Lung (tissue), 12 donors: Measurements from ENCODE around the gene DPPA2. TPM values are rescaled to one million over a fixed set of nuclear protein-coding genes. Genes with fewer than 3 reads are reported as not detected.

Experiments
- ATAC-seq: fragments of 200-7000 bp; cut with Tn5 transposase; one replicate; pipeline ENCODE4 v1.9.1; 2020; ENCODE audit warnings: moderate number of reproducible peaks; ENCODE audit not compliant: insufficient read depth, low FRiP score
- DNase-seq, 3 donors: peaks; one replicate each; pipeline ENCODE4 v3.0.0-alpha.2; 2013 to 2017
- H3K27ac ChIP-seq, 2 donors: one replicate each; pipeline ENCODE4 v1.5.1; 2013; ENCODE audit warnings: mild to moderate bottlenecking in 2 of 2, moderate library complexity in 2 of 2, control low read depth in 1 of 2, inconsistent platforms in 1 of 2, low read depth in 1 of 2, low read length in 1 of 2
- H3K27me3 ChIP-seq, 3 donors: one replicate each; pipeline ENCODE4 v1.5.1; 2013; ENCODE audit warnings: low read length in 2 of 3; ENCODE audit not compliant: control insufficient read depth in 3 of 3, insufficient read depth in 3 of 3
- H3K36me3 ChIP-seq, 4 donors: one replicate each; pipeline ENCODE4 v1.5.1; 2013; ENCODE audit warnings: low read length in 4 of 4, mild to moderate bottlenecking in 1 of 4, moderate library complexity in 1 of 4; ENCODE audit not compliant: control insufficient read depth in 4 of 4, insufficient read depth in 4 of 4
- H3K4me1 ChIP-seq, 5 donors: one replicate each; pipeline ENCODE4 v1.5.1; 2013; ENCODE audit warnings: low read length in 5 of 5, mild to moderate bottlenecking in 2 of 5, moderate library complexity in 1 of 5; ENCODE audit not compliant: control insufficient read depth in 5 of 5, insufficient read depth in 5 of 5
- H3K4me3 ChIP-seq: one replicate; pipeline ENCODE4 v1.5.1; 2013; ENCODE audit warnings: mild to moderate bottlenecking, control low read depth, moderate library complexity
- H3K9ac ChIP-seq, 2 donors: one replicate each; pipeline ENCODE4 v1.5.1; 2013; ENCODE audit warnings: low read length in 2 of 2, control low read depth in 1 of 2; ENCODE audit not compliant: insufficient read depth in 1 of 2
- H3K9me3 ChIP-seq, 4 donors: one replicate each; pipeline ENCODE4 v1.5.1; 2013; ENCODE audit warnings: low read length in 3 of 4, mild to moderate bottlenecking in 1 of 4, moderate library complexity in 1 of 4; ENCODE audit not compliant: control insufficient read depth in 4 of 4, insufficient read depth in 3 of 4
- WGBS, 2 donors: extraction: QIAGEN DNeasy Blood & Tissue Kit; methylation state at CpG; one replicate each; pipeline ENCODE4 v1.1.7; 2013; 5-methylcytosine and 5-hydroxymethylcytosine counted together
- polyA plus RNA-seq, 2 donors: library from polyadenylated mRNA; stranded (reverse); fragments of 200-250 nt; gene quantifications; one replicate each; pipeline ENCODE4 v1.2.1, GENCODE V29; 2013
- total RNA-seq, 2 donors: library from RNA; depleted of rRNA in 1 of 2; stranded (reverse); fragments of >200 nt in 1 of 2; gene quantifications; one replicate each; pipeline ENCODE4 v1.2.1, GENCODE V29; 2014 to 2021
- TF ChIP-seq, protein P1 (sequence below): IDR thresholded peaks from 2 replicates; pipeline ENCODE4 v1.5.1; 2012; ENCODE audit warnings: mild to moderate bottlenecking; ENCODE audit errors: control extremely low read depth, extremely low read depth
- donor health status: control.
- donor health status: control.
- donor health status: Bipolar disorder and iron deficiency.
- donor health status: healthy.
- donor health status: DM: yes; HTN: yes; CAD: no.

The DPPA2 gene
- total and polyA plus RNA-seq, 4 donors = not detected

DNA sequence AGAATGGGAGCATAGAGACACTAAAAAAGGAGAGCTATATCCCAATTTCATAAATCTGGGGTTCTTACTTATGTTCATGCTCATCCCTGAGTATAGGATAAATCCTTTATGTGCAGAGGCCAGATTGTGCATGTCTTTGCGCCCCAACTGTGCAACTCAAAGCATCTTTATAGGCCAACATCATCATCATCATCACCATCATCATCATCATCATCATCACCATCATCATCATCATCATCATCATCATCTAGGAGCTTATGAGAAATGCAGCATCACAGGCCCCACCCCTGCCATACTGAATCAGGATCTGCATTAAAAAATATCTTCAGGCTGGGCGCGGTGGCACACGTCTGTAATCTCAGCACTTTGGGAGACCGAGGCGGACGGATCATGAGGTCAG is 45.5 kb downstream of the DPPA2 start:
- Histone ChIP-seq H3K9me3 (no peaks in the 10 kb centered on the region), H3K4me3 (no peak overlapping the region), H3K4me1 (peaks cover 0 to 3% (median 0%) of the 10 kb centered on the region in 5 donors), H3K27me3 (peaks cover 0 to 18% (median 0%) of the 10 kb centered on the region in 3 donors), H3K9ac (no peak overlapping the region), H3K27ac (no peak overlapping the region), H3K36me3 (no peaks in the 10 kb centered on the region)
- ATAC-seq (no peak), DNase-seq (no peak)
- TF ChIP-seq, protein P1, sequence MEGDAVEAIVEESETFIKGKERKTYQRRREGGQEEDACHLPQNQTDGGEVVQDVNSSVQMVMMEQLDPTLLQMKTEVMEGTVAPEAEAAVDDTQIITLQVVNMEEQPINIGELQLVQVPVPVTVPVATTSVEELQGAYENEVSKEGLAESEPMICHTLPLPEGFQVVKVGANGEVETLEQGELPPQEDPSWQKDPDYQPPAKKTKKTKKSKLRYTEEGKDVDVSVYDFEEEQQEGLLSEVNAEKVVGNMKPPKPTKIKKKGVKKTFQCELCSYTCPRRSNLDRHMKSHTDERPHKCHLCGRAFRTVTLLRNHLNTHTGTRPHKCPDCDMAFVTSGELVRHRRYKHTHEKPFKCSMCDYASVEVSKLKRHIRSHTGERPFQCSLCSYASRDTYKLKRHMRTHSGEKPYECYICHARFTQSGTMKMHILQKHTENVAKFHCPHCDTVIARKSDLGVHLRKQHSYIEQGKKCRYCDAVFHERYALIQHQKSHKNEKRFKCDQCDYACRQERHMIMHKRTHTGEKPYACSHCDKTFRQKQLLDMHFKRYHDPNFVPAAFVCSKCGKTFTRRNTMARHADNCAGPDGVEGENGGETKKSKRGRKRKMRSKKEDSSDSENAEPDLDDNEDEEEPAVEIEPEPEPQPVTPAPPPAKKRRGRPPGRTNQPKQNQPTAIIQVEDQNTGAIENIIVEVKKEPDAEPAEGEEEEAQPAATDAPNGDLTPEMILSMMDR = no peak
- 98% methylated on average over 7 of the region's 7 CpGs for WGBS, 2 donors

DNA sequence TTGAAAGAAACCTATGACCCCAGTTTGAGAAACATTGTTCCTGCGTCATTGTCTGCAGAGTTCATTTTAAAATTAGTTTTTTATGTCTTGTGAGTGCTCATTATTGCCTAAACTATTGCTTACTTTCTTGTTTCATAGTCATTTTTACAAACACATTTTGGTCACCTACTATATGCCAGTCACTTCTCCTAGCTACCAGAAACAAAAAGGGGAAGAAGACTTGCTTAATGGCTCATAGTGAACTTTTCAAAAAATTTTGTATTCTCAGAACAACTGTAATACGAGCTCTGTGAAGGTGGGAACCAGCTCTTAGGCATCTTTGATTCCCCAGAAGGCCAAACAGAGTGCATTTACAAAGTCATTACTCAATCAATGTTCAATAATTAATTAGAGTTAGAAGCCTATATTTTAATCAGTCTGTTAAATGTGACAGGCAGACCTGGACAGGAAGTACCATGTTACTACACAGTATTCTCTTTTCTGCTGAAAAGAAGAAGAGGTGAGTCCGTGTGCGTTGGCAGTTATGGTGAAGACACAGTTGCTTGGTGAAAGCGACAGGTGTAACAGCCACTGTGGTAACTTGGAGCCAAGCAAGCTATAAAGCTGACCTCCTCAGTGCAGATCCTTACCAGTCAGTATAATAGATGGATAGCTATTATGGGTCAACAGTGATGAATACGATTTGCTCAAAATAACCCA is 46.6 kb downstream of the DPPA2 start:
- ATAC-seq (no peak), DNase-seq (no peak)
- peaks cover 0 to 16% (median 0%) of the 10 kb centered on the region in 3 donors for H3K27me3 ChIP-seq
- H3K36me3 ChIP-seq = no peaks in the 10 kb centered on the region
- no peaks in the 10 kb centered on the region for H3K9me3 ChIP-seq
- WGBS, 2 donors = 46 to 70% methylated on average over 6 of the region's 6 CpGs
- TF ChIP-seq, protein P1 = no peak
- H3K9ac ChIP-seq = no peak overlapping the region
- no peak overlapping the region for H3K4me3 ChIP-seq
- H3K27ac ChIP-seq = no peak overlapping the region
- peaks cover 0 to 5% (median 0%) of the 10 kb centered on the region in 5 donors for H3K4me1 ChIP-seq

DNA sequence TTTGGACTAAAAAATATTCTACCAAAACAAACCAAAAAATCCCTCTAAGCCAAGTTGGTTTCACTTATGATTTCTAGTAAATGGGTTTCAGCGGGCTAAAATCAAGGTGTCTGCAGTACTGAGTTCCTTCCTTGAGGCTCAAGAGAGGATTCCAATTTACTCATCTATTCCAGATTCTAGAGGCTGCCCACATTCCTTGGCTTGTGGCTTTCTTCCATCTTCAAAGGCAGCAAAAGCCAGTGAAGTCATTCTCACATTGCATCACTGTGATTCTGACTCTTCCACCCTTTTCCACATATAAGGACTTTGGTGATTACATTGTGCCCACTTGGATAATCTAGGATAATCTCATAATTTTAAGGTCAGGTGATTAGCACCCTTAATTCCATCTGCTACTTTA is 48.1 kb downstream of the DPPA2 start:
- no peak for DNase-seq
- Histone ChIP-seq H3K4me1 (peaks cover 0 to 5% (median 0%) of the 10 kb centered on the region in 5 donors), H3K9ac (no peak overlapping the region), H3K27ac (no peak overlapping the region), H3K27me3 (peaks cover 0 to 16% (median 5%) of the 10 kb centered on the region in 3 donors), H3K4me3 (no peak overlapping the region), H3K9me3 (no peaks in the 10 kb centered on the region), H3K36me3 (no peaks in the 10 kb centered on the region)
- whole genome bisulfite sequencing, 2 donors = 96 to 100% methylated on average over 1 of the region's 1 CpG
- TF ChIP-seq, protein P1 = no peak
- ATAC-seq = no peak

DNA sequence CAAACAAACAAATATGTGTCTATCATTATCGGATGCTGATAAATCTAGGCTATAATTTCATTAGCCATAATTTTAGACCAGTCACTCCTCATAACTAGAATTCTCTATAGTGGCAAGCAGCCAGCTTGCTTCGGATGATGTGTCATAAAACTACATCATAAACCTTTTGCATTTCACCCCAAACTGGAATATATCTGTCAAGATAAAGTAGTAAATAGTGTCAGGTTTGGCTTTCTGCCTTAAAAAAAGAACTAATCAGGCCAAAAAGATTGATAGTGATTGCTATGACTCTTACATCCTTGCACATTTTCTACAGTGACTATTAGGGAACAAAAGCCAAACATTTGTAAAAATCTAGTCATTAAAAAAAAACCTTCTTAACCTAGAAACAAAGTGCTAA is 51.0 kb downstream of the DPPA2 start:
- H3K4me1 ChIP-seq = peaks cover 0 to 5% (median 0%) of the 10 kb centered on the region in 5 donors
- H3K4me3 ChIP-seq = no peak overlapping the region
- H3K9ac ChIP-seq = no peak overlapping the region
- H3K36me3 ChIP-seq = no peaks in the 10 kb centered on the region
- TF ChIP-seq, protein P1 = no peak
- peaks cover 0 to 17% (median 13%) of the 10 kb centered on the region in 3 donors for H3K27me3 ChIP-seq
- DNase-seq = peak; percentile 46 to 90 (median 90)
- peaks cover 0 to 2% (median 0%) of the 10 kb centered on the region in 4 donors for H3K9me3 ChIP-seq
- ATAC-seq = no peak
- WGBS, 2 donors = 61 to 65% methylated on average over 2 of the region's 2 CpGs
- no peak overlapping the region for H3K27ac ChIP-seq
